ENCODE data around the gene FAM107B.

FAM107B gene

GRCh38 chr10:14625192-14625631, 149.5 kb downstream of the FAM107B start:
- DNase-seq (ENCODE audit: low spot score), result no peak

DNA sequence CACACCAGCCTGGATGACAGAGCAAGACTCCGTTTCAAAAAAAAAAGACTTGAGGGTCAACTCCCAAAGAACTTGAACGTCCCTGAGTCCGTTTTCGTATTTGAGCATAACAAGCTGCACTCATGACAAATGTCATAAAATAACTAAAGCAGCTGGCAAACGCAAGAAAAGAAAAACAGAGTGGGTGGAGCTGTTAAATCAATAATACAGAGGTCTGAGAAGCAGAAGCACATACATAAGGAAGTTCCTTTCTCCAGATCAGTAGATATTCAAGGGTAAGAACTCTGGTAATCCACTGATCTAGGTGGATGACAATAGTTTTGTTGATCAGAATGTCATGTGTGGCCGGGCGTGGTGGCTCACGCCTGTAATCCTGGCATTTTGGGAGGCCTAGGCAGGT, 150.1 kb downstream of the FAM107B start:
- DNase-seq (ENCODE audit: low spot score), result no peak

DNA sequence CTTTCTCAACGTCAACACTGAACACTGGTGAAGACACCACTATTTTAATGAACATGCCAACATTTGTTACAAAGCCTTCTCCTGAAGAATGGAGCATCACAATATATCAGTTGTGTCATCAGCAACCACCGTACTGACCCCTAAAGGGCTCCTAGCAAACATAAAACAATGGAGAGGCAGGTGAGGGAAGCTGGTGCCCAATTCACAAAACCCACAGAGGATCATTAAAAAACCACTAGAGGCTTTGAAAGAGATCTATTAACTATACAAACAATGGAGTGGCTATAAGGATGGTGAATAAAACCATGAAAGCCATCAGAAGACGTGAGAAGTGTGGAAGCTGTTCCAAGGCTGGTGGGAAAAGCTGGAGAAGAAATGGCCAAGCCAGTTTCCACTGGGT, 150.8 kb downstream of the FAM107B start:
- no peak for DNase-seq (ENCODE audit: low spot score)

- DNase-seq (ENCODE audit: low spot score), result no peak
These were observed 153.7 kb downstream of the FAM107B start for GRCh38 chr10:14621037-14621436.

- no peak for DNase-seq (ENCODE audit: low spot score)
These were observed 156.0 kb downstream of the FAM107B start for GRCh38 chr10:14618674-14619073.

- DNase-seq (ENCODE audit: low spot score), result peak; percentile 17
These were observed 156.8 kb downstream of the FAM107B start for GRCh38 chr10:14617852-14618251.

GRCh38 chr10:14616955-14617730, 157.6 kb downstream of the FAM107B start:
- no peak for DNase-seq (ENCODE audit: low spot score)

- DNase-seq (ENCODE audit: low spot score), result no peak
These were observed 158.2 kb downstream of the FAM107B start for GRCh38 chr10:14616465-14616864.

- DNase-seq (ENCODE audit: low spot score), result no peak
These were observed 161.1 kb downstream of the FAM107B start for GRCh38 chr10:14613588-14613920.

- DNase-seq (ENCODE audit: low spot score), result no peak
These were observed 161.7 kb downstream of the FAM107B start for GRCh38 chr10:14612873-14613587.

DNA sequence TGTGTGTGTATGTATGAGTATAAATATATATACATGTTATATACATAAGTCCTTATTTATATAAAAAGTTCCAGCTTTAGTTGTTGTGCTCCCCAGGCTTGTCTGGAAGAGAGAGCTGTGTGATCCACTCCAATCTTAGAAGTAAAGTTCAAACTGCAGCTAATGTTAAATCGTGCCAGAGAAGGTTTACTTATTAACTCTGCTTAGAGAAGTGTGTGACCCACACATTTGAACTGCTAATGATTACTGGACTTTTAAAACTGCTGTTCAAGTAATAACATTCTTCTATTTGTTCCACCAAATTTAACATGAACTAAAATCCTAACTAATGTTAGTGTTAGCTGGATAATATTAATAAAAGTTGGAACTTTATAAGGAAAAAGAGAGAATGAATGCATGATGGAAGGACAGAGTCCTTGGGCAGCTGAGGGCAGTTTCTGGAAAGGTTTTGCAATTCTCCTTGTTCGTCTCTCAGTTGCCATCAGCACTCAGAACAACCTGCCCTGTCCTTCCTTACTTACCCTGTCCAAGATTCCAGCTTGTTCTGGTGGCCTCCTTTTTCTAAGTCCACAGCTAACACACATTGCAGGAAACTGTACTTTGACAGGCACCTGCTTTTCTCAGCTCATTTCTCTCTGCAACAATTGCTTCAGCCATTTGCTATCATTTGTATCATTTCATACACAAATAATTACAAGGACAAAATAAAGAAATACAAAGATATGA, 162.6 kb downstream of the FAM107B start:
- DNase-seq (ENCODE audit: low spot score), result peak; percentile 76

DNA sequence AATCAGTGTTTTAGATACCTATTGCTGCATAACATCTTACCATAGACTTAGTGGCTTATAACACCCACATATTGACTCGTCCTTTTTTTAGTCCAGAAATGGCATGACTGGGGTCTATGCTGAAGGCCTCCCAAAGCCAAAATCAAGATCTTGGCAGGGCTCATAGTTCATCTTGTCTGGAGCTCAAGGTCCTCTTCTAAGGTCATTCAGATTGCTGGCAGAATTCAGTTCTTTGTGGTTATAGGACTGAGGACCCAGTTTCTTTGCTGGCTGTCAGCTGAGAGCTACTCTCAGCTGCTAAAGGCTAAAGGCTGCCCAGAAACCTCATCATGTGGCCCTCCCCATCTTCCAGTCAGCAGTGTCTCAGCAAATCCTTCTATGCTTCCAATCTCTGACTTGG, 165.5 kb downstream of the FAM107B start:
- DNase-seq (ENCODE audit: low spot score), result peak; percentile 7

GRCh38 chr10:14608381-14609001, 166.2 kb downstream of the FAM107B start:
- DNase-seq (ENCODE audit: low spot score), result peak; percentile 85

DNA sequence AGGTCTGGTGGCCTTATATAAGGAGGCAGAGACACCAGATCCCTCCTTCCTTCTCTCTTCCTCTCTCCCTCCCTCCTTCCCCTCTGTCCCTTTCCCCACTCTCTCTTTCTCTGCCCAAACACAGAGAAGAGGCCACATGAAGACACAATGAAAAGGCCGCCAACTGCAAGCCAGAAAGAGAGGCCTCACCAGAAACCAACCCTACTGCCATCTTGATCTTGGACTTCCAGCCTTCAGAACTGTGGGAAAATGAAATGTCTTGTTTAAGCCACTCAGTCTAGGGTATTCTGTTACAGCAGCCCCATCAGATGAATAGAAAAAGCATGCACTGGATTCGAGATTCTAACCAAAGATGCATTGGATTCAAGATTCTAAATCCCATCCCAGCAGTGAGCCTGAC, 168.1 kb downstream of the FAM107B start:
- DNase-seq (ENCODE audit: low spot score), result no peak

DNA sequence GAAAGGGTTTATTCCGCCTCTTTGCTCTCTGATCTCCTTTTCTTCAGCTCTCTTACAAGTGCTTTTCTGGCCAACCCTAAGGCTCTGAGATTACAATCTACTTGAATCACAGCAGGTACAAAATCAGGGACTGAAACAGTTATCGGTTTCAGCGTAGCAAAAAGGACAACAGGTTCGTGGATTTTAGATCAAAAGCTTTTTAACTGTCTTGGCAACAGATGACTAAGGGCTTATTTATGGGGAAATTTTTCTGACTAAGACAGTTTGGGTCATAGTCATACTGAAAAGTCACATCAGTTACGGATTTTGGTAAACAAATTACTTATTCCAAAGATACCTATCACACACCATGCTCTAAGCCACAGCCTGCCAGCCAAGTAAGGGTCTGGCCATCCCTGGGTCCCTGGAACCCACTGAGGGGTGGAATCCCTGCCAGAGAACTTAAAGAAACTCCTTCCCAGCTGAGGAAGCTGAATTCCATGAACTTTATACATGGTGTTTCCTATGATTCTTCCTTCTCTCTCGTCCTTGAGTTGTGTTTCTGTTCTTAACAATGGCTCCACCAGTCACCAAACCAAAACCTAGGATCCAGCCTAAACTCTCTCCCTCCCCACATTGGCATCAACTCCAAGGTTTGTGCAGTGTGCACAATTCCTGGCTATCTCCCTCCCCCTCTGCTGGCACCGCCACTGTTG, 169.3 kb downstream of the FAM107B start:
- peak; percentile 94 for DNase-seq (ENCODE audit: low spot score)

DNA sequence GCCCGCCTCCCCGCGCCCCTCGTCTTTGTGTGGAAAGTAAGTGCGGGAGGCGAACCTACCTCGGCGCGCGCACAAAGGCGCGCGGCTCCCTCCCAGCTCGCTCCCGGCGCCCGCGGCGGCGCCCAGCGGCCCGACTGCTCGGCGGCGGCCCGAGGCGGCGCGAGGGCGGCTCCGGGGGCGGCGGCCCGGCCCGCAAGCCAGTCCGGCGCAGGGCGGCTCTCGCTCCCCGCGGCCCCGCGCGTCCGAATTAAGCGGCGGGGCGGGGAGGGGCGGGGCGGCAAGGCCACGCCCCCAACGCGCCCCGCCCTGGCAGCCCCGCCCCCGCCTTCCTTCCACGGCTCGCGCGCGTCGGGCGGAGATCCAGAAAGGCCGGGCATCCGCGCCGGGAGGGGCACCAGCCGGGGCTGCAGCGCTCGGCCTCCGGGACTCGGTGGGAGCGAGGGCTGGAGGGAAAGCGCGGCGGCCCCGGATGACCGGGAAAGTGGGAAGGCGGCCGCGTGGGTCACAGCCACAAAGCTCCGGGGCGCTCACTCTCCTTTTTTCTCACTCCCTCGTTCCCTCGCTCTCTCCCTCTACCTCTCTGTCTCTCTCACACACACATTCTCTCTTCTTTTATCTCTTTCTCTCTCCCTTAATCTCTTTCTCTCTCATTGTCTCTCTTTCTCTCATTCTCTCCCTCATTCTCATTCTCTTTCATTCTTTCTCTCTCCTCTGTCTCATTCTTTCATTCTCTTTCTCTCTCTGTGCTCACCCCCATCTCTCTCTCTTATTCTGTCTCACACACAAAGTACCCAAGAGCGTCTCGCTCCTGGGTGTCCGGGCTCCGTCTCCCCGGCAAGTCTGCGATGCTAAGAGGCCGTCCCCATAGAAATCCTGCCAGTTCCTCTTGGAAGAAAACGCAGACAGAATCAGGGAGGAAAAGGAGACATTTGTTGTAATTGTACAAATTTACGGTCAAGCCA, 170.2 kb downstream of the FAM107B start:
- peak; percentile 89 for DNase-seq (ENCODE audit: low spot score)

DNA sequence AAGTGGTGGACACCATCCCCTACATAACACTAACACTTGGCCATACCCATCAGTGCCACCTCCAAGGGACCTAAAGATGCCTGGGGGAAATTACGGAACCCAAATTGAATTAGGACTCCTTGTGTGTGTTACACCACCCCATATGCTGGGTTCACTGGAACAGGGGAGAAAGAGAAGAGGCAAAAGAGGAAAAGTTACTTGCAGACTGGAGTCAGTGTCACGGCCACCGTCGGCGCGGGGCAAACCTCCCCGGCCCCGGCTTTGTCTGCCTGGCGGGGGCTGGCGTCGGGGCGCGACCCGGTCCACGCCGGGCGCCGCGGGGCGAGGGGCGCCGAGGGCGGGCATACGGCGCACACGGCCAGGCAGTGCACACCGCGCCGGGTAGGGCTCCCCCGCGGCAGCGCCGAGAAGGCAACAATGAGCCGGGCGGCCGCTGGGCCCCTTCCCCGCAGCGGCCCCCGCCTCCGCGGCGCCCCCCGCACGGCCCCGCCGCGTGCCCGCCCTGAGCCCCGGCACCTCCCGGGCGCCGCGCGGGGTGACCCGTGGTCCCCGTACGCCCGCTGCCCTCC, 171.1 kb downstream of the FAM107B start:
- DNase-seq (ENCODE audit: low spot score), result no peak

GRCh38 chr10:14602807-14603533, 171.7 kb downstream of the FAM107B start:
- peak; percentile 37 for DNase-seq (ENCODE audit: low spot score)

- DNase-seq (ENCODE audit: low spot score), result peak; percentile 96
These were observed 172.6 kb downstream of the FAM107B start for GRCh38 chr10:14601872-14602725.
